HEK293T (cell line): ENCODE results near the gene KIRREL3.

Experiments used
- CTCF ChIA-PET: fragments of 350-600 bp; formaldehyde crosslinking; extraction: SDS; loops from one replicate; lab custom pipeline; 2021; ENCODE audit warnings: antibody characterized with exemption, inconsistent platforms; lab: Yijun Ruan, JAX
- POLR2A ChIA-PET: fragments of 350-600 bp; formaldehyde crosslinking; extraction: SDS; loops from one replicate; lab custom pipeline; 2020; ENCODE audit warnings: antibody characterized with exemption, inconsistent platforms; lab: Yijun Ruan, JAX
- DNase-seq: peaks from one replicate; pipeline ENCODE4 v3.0.0; 2012; ENCODE audit warnings: mixed read lengths; ENCODE audit errors: extremely low spot score
- ARNT ChIP-seq: fragments of 450-650 bp; IDR thresholded peaks from 2 replicates; pipeline ENCODE4 v1.6.1; 2017; ENCODE audit warnings: mild to moderate bottlenecking
- BHLHE40 ChIP-seq: fragments of 450-650 bp; IDR thresholded peaks from 2 replicates; pipeline ENCODE4 v1.6.1; 2016; ENCODE audit warnings: mild to moderate bottlenecking, moderate library complexity, borderline replicate concordance
- CTBP1 ChIP-seq: fragments of 450-650 bp; IDR thresholded peaks from 2 replicates; pipeline ENCODE4 v1.6.1; 2016; ENCODE audit warnings: borderline replicate concordance
- ELF4 ChIP-seq: fragments of 450-650 bp; IDR thresholded peaks from 2 replicates; pipeline ENCODE4 v1.6.1; 2017; ENCODE audit warnings: antibody characterized with exemption
- FOXA1 ChIP-seq: fragments of 450-650 bp; IDR thresholded peaks from 2 replicates; pipeline ENCODE4 v1.6.1; 2016; ENCODE audit warnings: mild to moderate bottlenecking
- FOXK2 ChIP-seq: fragments of 450-650 bp; IDR thresholded peaks from 2 replicates; pipeline ENCODE4 v1.6.1; 2016; ENCODE audit warnings: mild to moderate bottlenecking
- FOXM1 ChIP-seq: fragments of 450-650 bp; IDR thresholded peaks from 2 replicates; pipeline ENCODE4 v1.6.1; 2017; ENCODE audit warnings: mild to moderate bottlenecking, borderline replicate concordance
- HDGF ChIP-seq: fragments of 450-650 bp; IDR thresholded peaks from 2 replicates; pipeline ENCODE4 v1.6.1; 2017; ENCODE audit warnings: antibody characterized with exemption, borderline replicate concordance
- L3MBTL2 ChIP-seq: fragments of 450-650 bp; conservative IDR thresholded peaks from 2 replicates; pipeline ENCODE4 v1.6.1; 2016; ENCODE audit warnings: mild to moderate bottlenecking
- LEF1 ChIP-seq: fragments of 450-650 bp; IDR thresholded peaks from 2 replicates; pipeline ENCODE4 v1.6.1; 2017; ENCODE audit warnings: mild to moderate bottlenecking, borderline replicate concordance
- NFRKB ChIP-seq: fragments of 450-650 bp; IDR thresholded peaks from 2 replicates; pipeline ENCODE4 v1.6.1; 2016; ENCODE audit warnings: mild to moderate bottlenecking, moderate library complexity
- SP1 ChIP-seq: fragments of 450-650 bp; IDR thresholded peaks from 2 replicates; pipeline ENCODE4 v1.6.1; 2017
- SUZ12 ChIP-seq: fragments of 450-650 bp; IDR thresholded peaks from 2 replicates; pipeline ENCODE4 v1.6.1; 2016; ENCODE audit warnings: mild to moderate bottlenecking
- TARDBP ChIP-seq: fragments of 450-650 bp; IDR thresholded peaks from 2 replicates; pipeline ENCODE4 v1.6.1; 2016
- ZNF384 ChIP-seq: fragments of 450-650 bp; IDR thresholded peaks from 2 replicates; pipeline ENCODE4 v1.6.1; 2016
- TF ChIP-seq, protein P1 (sequence below): fragments of 450-650 bp; IDR thresholded peaks from 2 replicates; pipeline ENCODE4 v1.6.1; 2016

Gene KIRREL3

DNA sequence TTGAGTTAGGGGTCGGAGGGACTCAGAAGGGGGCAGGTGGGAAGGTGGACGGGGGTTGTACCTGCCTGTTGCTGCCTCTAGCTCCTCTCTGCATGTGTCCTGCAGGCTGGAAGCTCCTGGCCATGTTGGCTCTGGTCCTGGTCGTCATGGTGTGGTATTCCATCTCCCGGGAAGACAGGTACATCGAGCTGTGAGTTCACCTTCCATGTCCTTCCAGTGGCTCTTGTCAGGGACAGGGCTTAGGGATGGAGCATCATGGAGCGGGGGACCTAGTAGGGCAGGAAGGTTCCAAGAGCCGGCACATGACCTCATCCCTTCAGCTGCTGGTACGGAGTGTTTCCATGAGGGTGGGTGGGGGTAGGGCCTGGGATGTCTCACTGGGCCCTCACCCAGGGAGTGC, 594.2 kb downstream of the KIRREL3 start:
- no peak for DNase-seq
- no peak for TF ChIP-seq NFRKB
- TF ChIP-seq LEF1, result no peak
- TF ChIP-seq ARNT, result no peak
- no peak for TF ChIP-seq L3MBTL2
- TF ChIP-seq, protein P1, sequence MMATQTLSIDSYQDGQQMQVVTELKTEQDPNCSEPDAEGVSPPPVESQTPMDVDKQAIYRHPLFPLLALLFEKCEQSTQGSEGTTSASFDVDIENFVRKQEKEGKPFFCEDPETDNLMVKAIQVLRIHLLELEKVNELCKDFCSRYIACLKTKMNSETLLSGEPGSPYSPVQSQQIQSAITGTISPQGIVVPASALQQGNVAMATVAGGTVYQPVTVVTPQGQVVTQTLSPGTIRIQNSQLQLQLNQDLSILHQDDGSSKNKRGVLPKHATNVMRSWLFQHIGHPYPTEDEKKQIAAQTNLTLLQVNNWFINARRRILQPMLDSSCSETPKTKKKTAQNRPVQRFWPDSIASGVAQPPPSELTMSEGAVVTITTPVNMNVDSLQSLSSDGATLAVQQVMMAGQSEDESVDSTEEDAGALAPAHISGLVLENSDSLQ, result no peak
- no peak for TF ChIP-seq SP1
- no peak for TF ChIP-seq SUZ12
- TF ChIP-seq CTBP1, result no peak
- no peak for TF ChIP-seq FOXK2
- no peak for TF ChIP-seq BHLHE40
- no peak for TF ChIP-seq FOXM1
- TF ChIP-seq ZNF384, result no peak
- TF ChIP-seq HDGF, result no peak
- POLR2A ChIA-PET, result interaction anchor here (1.3 kb wide), 1 partner anchor 12 kb away, joined by 3 read pairs; no protein-coding TSS in a partner anchor
- CTCF ChIA-PET, result interaction anchor here (0.9 kb wide), 1 partner anchor 73 kb away, joined by 3 read pairs; no protein-coding TSS in a partner anchor

DNA sequence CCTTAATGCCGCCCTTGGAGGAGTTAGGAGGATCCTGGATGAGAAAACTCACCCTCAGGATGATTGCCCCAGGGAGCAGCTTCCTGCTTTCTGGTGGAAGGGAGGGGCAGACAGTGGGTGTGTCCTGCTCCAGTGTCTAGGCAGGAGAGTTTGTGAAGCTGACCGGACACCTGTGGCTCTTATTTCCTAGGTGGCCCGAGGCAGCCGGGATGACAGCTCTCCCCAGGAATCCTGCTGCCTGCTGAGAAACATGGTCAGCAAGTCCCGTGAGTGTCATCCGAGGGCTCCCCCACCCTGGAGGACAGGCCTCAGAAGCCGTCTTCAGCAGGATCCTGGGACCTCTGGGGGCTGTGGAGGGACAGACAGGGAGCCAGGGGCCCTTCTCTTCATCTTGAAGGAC, 594.7 kb downstream of the KIRREL3 start:
- no peak for TF ChIP-seq FOXK2
- TF ChIP-seq SUZ12, result no peak
- no peak for TF ChIP-seq FOXM1
- TF ChIP-seq ZNF384, result no peak
- no peak for TF ChIP-seq L3MBTL2
- TF ChIP-seq CTBP1, result no peak
- ChIA-PET POLR2A (interaction anchor here (1.3 kb wide), 1 partner anchor 13 kb away, joined by 3 read pairs; no protein-coding TSS in a partner anchor), CTCF (interaction anchor here (0.9 kb wide), 1 partner anchor 74 kb away, joined by 3 read pairs; no protein-coding TSS in a partner anchor)
- DNase-seq, result no peak

DNA sequence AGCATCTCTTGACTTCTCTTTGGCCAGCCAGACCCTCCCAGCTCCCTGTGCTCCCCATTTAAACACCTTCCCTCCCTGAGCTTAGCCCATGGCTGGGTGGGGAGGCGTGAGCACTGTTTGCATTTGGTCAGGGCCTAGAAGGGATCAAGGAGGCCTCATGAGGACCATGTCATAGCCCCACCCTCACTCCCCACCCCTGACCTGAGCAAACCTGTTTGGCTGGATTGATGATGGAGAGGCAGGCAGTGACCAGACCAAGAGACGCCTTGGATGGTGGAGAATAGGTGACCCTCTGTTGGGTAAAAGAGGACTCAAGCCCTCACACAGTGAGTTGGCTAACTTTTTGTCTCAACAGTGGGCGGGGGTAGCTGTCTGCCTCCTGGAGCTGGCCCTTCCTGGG, 595.2 kb downstream of the KIRREL3 start:
- no peak for TF ChIP-seq L3MBTL2

GRCh38 chr11:126404367-126404766, 596.2 kb downstream of the KIRREL3 start:
- TF ChIP-seq SP1 (no peak), FOXK2 (no peak), FOXA1 (no peak), SUZ12 (no peak), ZNF384 (no peak), CTBP1 (no peak)
- TF ChIP-seq, protein P1, result no peak
- ChIA-PET POLR2A (interaction anchor here (1.3 kb wide), 1 partner anchor 12 kb away, joined by 3 read pairs; no protein-coding TSS in a partner anchor), CTCF (no interaction called here)
- DNase-seq, result no peak

More for the DNA sequence above, 595.2 kb downstream of the KIRREL3 start:
- no peak for DNase-seq
- ChIA-PET CTCF (no interaction called here), POLR2A (interaction anchor here (1.3 kb wide), 2 partner anchors 11 to 13 kb away, joined by 3 read pairs; no protein-coding TSS in a partner anchor)

- ChIA-PET POLR2A (no interaction called here), CTCF (no interaction called here)
- no peak for DNase-seq
- no peak for TF ChIP-seq FOXA1
- TF ChIP-seq CTBP1, result no peak
- no peak for TF ChIP-seq L3MBTL2
- no peak for TF ChIP-seq ARNT
- TF ChIP-seq SP1, result no peak
- no peak for TF ChIP-seq FOXM1
- no peak for TF ChIP-seq FOXK2
- no peak for TF ChIP-seq ELF4
- TF ChIP-seq HDGF, result no peak
- TF ChIP-seq, protein P1, result no peak
- TF ChIP-seq ZNF384, result no peak
- TF ChIP-seq SUZ12, result no peak
- no peak for TF ChIP-seq NFRKB
- TF ChIP-seq BHLHE40, result no peak
- no peak for TF ChIP-seq TARDBP
- no peak for TF ChIP-seq LEF1
Observed at GRCh38 chr11:126403658-126404057, 596.9 kb downstream of the KIRREL3 start.

GRCh38 chr11:126403022-126403581, 597.5 kb downstream of the KIRREL3 start:
- TF ChIP-seq ARNT (no peak), LEF1 (no peak), FOXK2 (no peak), NFRKB (no peak)
- TF ChIP-seq, protein P1, result no peak
- DNase-seq, result no peak
- ChIA-PET CTCF (no interaction called here), POLR2A (no interaction called here)
